ENCODE results near the gene FAM78B.
A peak's percentile ranks its signal among the peaks of the same experiment; 100 is the strongest.

DNA sequence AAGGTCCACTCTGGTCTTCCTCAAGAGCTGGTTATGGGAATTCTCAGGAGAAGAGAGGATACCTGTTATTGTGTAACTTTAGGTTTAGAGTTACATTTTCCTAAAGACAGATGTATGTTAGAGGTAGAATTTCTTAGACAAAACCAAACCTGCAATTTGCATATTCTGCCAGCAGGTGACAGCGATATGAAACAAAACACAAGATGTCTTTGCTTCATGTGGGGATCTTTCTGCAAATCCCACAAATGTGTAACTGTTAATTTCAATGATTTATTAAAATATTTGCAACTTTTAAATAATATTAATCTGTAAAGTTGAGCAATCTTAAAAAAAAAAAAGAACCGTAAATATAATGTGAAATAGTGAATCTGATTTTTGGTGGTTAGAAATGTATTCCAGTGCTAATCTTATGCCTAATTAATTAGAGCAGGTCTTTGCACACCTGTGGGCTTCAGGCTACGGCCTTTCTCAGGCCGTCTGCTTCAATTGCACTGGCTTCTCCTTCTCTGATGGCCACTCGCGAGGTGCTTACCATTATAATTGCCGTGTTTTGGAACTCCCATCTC lies 33.4 kb downstream of the FAM78B start:
- TF ChIP-seq CTCF (conservative IDR thresholded peaks at IDR 0.05; ENCODE audit: low read depth, low read length) (peak; percentile 48), EZH2 (IDR thresholded peaks at IDR 0.05; ENCODE audit: borderline replicate concordance, low read depth, low read length, poor library complexity, severe bottlenecking) (no peak)
